HCT116 (cell line): ENCODE results near the gene SOX18. TPM values are rescaled to one million over a fixed set of nuclear protein-coding genes. Genes with fewer than 3 reads are reported as not detected.

Experiments used
- ATAC-seq: fragments of 200-7000 bp; cut with Tn5 transposase; 2 replicates; pipeline ENCODE4 v1.9.1; 2020; ENCODE audit warnings: mild to moderate bottlenecking, moderate library complexity
- BruUV-seq: library from RNA; stranded (reverse); fragments of 400-500 nt; replicated peaks from 2 replicates; lab custom pipeline; 2021; lab: Mats Ljungman, UMichigan
- CTCF ChIA-PET: fragments of 300-600 bp; sonication (Branson Sonifier 250); formaldehyde crosslinking; loops from one replicate; lab custom pipeline; 2021; ENCODE audit warnings: antibody characterized with exemption; lab: Charles Lee
- POLR2A ChIA-PET: fragments of 300-600, 350-600 bp; sonication (Branson Sonifier 250); formaldehyde crosslinking; loops from one replicate; lab custom pipeline; 2021; ENCODE audit warnings: antibody characterized with exemption; lab: Charles Lee
- RAD21 ChIA-PET, 2 experiments: fragments of 300-600 bp; sonication (Branson Sonifier 250); formaldehyde crosslinking; loops; one replicate each; lab custom pipeline; 2023; ENCODE audit warnings: low total read pairs in 2 of 2; ENCODE audit not compliant: uncharacterized antibody in 2 of 2, unreplicated experiment in 2 of 2, low non-redundant PET in 1 of 2; lab: Charles Lee
- DNase-seq: peaks from one replicate; pipeline ENCODE4 v3.0.0-alpha.2; 2010; ENCODE audit warnings: low read depth, low spot score
- H2AFZ ChIP-seq: fragments of 200-600 bp; shearing (Covaris generic), sonication (generic); 2 replicates; pipeline ENCODE4 v1.6.1; 2017; ENCODE audit warnings: low read depth, mixed run types, mixed read lengths, antibody characterized with exemption, low read length; ENCODE audit not compliant: poor library complexity, severe bottlenecking
- H3K27ac ChIP-seq: 2 replicates; pipeline ENCODE4 v1.5.1; 2012; ENCODE audit warnings: low read depth, low read length
- H3K27me3 ChIP-seq: fragments of 200-600 bp; sonication (generic); 2 replicates; pipeline ENCODE4 v1.6.1; 2016; ENCODE audit warnings: mixed run types, low read length, mixed read lengths; ENCODE audit not compliant: insufficient read depth
- H3K36me3 ChIP-seq, 2 experiments: fragments of 200-500 bp in 1 of 2; fragments of 200-600 bp in 1 of 2; sonication (Bioruptor generic) in 1 of 2; sonication (generic) in 1 of 2; 2 replicates each; pipeline versions ENCODE4 v1.5.1 to v1.6.1; 2014 to 2016; ENCODE audit warnings: low read length in 2 of 2, inconsistent platforms in 1 of 2, mixed read lengths in 1 of 2, mixed run types in 1 of 2; ENCODE audit not compliant: insufficient read depth in 2 of 2, control insufficient read depth in 1 of 2
- H3K4me1 ChIP-seq, 2 experiments: fragments of 200-600 bp in 1 of 2; sonication (generic) in 1 of 2; 2 replicates each; pipeline versions ENCODE4 v1.5.1 to v1.6.1; 2012 to 2017; ENCODE audit warnings: low read length in 2 of 2, inconsistent platforms in 1 of 2, mild to moderate bottlenecking in 1 of 2, mixed read lengths in 1 of 2, mixed run types in 1 of 2, moderate library complexity in 1 of 2; ENCODE audit not compliant: insufficient read depth in 2 of 2, control insufficient read depth in 1 of 2
- H3K4me2 ChIP-seq: fragments of 200-600 bp; sonication (generic); 2 replicates; pipeline ENCODE4 v1.6.1; 2017; ENCODE audit warnings: mixed run types, low read length, mixed read lengths
- H3K4me3 ChIP-seq, 2 experiments: fragments of 200-600 bp in 1 of 2; sonication (generic) in 1 of 2; replicated peaks in 1 of 2; 2 replicates each; pipeline ENCODE4 v1.5.1; 2011 to 2016; ENCODE audit warnings: low read length in 2 of 2, control low read depth in 1 of 2, low read depth in 1 of 2, mild to moderate bottlenecking in 1 of 2, mixed read lengths in 1 of 2, mixed run types in 1 of 2
- H3K79me2 ChIP-seq: fragments of 200-600 bp; sonication (generic); 2 replicates; pipeline ENCODE4 v1.6.1; 2017; ENCODE audit warnings: mild to moderate bottlenecking, mixed run types, low read length, moderate library complexity, mixed read lengths; ENCODE audit not compliant: insufficient read depth
- H3K9ac ChIP-seq: fragments of 200-600 bp; sonication (generic); 2 replicates; pipeline ENCODE4 v1.6.1; 2016; ENCODE audit warnings: low read length, mixed read lengths
- H3K9me2 ChIP-seq: fragments of 200-600 bp; sonication (generic), shearing (Covaris generic); 2 replicates; pipeline ENCODE4 v1.6.1; 2017; ENCODE audit warnings: mixed run types, mild to moderate bottlenecking, moderate library complexity; ENCODE audit not compliant: insufficient read depth
- H3K9me3 ChIP-seq, 2 experiments: fragments of 200-500 bp in 1 of 2; fragments of 200-600 bp in 1 of 2; sonication (Bioruptor generic) in 1 of 2; sonication (generic) in 1 of 2; 2 replicates each; pipeline ENCODE4 v1.6.1; 2014 to 2017; ENCODE audit warnings: low read length in 2 of 2, mixed read lengths in 2 of 2, inconsistent platforms in 1 of 2, low read depth in 1 of 2, mild to moderate bottlenecking in 1 of 2, mixed run types in 1 of 2, moderate library complexity in 1 of 2; ENCODE audit not compliant: control insufficient read depth in 1 of 2, insufficient read depth in 1 of 2
- H4K20me1 ChIP-seq: fragments of 200-600 bp; sonication (generic), shearing (Covaris generic); 2 replicates; pipeline ENCODE4 v1.6.1; 2017; ENCODE audit warnings: mixed run types, mild to moderate bottlenecking, moderate library complexity; ENCODE audit not compliant: insufficient read depth
- CBX3 ChIP-seq: IDR thresholded peaks from 2 replicates; pipeline ENCODE4 v1.6.1; 2012; ENCODE audit warnings: low read depth
- CEBPB ChIP-seq: IDR thresholded peaks from 2 replicates; pipeline ENCODE4 v1.6.1; 2012; ENCODE audit warnings: low read depth
- CTCF ChIP-seq, 3 experiments: fragments of 200-600 bp in 1 of 3; sonication (generic) in 1 of 3; IDR thresholded peaks in 2 of 3; conservative IDR thresholded peaks in 1 of 3; 2 replicates each; pipeline ENCODE4 v1.5.1; 2012 to 2017; ENCODE audit warnings: low read depth in 2 of 3, low read length in 2 of 3, antibody characterized with exemption in 1 of 3, borderline replicate concordance in 1 of 3, control low read depth in 1 of 3, mild to moderate bottlenecking in 1 of 3, mixed read lengths in 1 of 3, mixed run types in 1 of 3, moderate library complexity in 1 of 3; ENCODE audit not compliant: insufficient read depth in 1 of 3
- EGR1 ChIP-seq: IDR thresholded peaks from 2 replicates; pipeline ENCODE4 v1.6.1; 2012; ENCODE audit warnings: low read depth
- EZH2 ChIP-seq: fragments of 200-600 bp; sonication (generic); IDR thresholded peaks from 2 replicates; pipeline ENCODE4 v1.6.1; 2017; ENCODE audit warnings: antibody characterized with exemption, mixed run types
- FOSL1 ChIP-seq: IDR thresholded peaks from 2 replicates; pipeline ENCODE4 v1.6.1; 2012; ENCODE audit warnings: low read depth
- JUND ChIP-seq: IDR thresholded peaks from 2 replicates; pipeline ENCODE4 v1.6.1; 2012
- POLR2AphosphoS5 ChIP-seq: IDR thresholded peaks from 2 replicates; pipeline ENCODE4 v1.6.1; 2011; ENCODE audit warnings: mild to moderate bottlenecking, low read depth, low read length, moderate library complexity
- RAD21 ChIP-seq: IDR thresholded peaks from 2 replicates; pipeline ENCODE4 v1.6.1; 2012; ENCODE audit warnings: low read depth, mild to moderate bottlenecking
- SIN3A ChIP-seq: IDR thresholded peaks from 2 replicates; pipeline ENCODE4 v1.6.1; 2012; ENCODE audit warnings: low read depth
- SP1 ChIP-seq: IDR thresholded peaks from 2 replicates; pipeline ENCODE4 v1.6.1; 2012; ENCODE audit warnings: low read depth
- SRF ChIP-seq: IDR thresholded peaks from 2 replicates; pipeline ENCODE4 v1.6.1; 2012; ENCODE audit warnings: low read depth
- YY1 ChIP-seq: IDR thresholded peaks from 2 replicates; pipeline ENCODE4 v1.6.1; 2011; ENCODE audit warnings: low read length, low read depth, moderate library complexity, mild to moderate bottlenecking; ENCODE audit not compliant: insufficient replicate concordance; ENCODE audit errors: extremely low read depth
- ZFX ChIP-seq: fragments of 450-650 bp; IDR thresholded peaks from 2 replicates; pipeline ENCODE4 v1.6.1; 2017
- ZNF274 ChIP-seq: fragments of 200-500 bp; sonication (Bioruptor generic); IDR thresholded peaks from 2 replicates; pipeline ENCODE4 v1.6.1; 2014; ENCODE audit warnings: mild to moderate bottlenecking, low read depth, low read length, inconsistent platforms
- intact Hi-C: fragments of 100-400 bp; cut with micrococcal nuclease; formaldehyde crosslinking; loops from 2 replicates; pipeline ENCODE4 v1.10.0; 2022
- total RNA-seq: library from RNA; stranded (reverse); gene quantifications from one replicate; pipeline ENCODE4 v1.2.1, GENCODE V29; 2021; ENCODE audit not compliant: unreplicated experiment
- TF ChIP-seq, protein P1 (sequence below): IDR thresholded peaks from 2 replicates; pipeline ENCODE4 v1.6.1; 2011; ENCODE audit warnings: mild to moderate bottlenecking, low read length, moderate library complexity; ENCODE audit not compliant: insufficient replicate concordance; ENCODE audit errors: extremely low read depth
- TF ChIP-seq, protein P2 (sequence below): IDR thresholded peaks from 2 replicates; pipeline ENCODE4 v1.6.1; 2012
- TF ChIP-seq, protein P3 (sequence below): IDR thresholded peaks from 2 replicates; pipeline ENCODE4 v1.6.1; 2012

The SOX18 gene
- total RNA-seq, 1 experiment from 2014 or later: 3.3 TPM

DNA sequence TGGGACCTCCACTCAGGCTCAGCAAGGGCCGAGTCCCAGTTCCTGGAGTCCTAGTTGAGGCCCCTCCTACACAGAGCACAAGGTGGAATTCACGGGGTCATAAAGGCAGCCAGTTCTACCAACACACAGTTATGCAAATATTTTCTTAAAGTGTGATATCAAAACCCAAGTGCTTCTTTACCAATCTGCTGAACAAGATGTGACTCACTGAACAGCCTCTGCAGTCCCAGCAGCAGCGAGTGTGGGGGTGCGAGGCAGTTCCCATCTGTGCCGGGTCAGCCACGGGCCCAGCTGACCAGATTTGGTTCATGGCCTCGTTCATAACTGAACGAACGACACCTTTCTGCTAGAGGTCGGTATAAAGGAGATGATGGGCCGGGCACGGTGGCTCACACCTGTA, 9.1 kb upstream of the SOX18 start:
- Histone ChIP-seq H3K4me3 (no peak overlapping the region), H3K79me2 (no peaks in the 10 kb centered on the region), H3K9me3 (no peaks in the 10 kb centered on the region), H4K20me1 (no peaks in the 10 kb centered on the region), H3K4me2 (no peak overlapping the region), H2AFZ (no peak overlapping the region), H3K36me3 (no peaks in the 10 kb centered on the region), H3K4me1 (peaks cover 12 to 45% of the 10 kb centered on the region in 2 experiments; a peak in 3 of 4 replicates), H3K9ac (no peak overlapping the region), H3K27me3 (no peaks in the 10 kb centered on the region), H3K9me2 (no peaks in the 10 kb centered on the region), H3K27ac (no peak overlapping the region)
- ChIA-PET RAD21 (no interaction called here), CTCF (interaction anchor here (1.4 kb wide), 1 partner anchor 521 kb away, joined by 8 read pairs; the partner anchor contains the start of gene PTK6), POLR2A (no interaction called here)
- no peak for ATAC-seq
- intact Hi-C loops: loop anchor here (10.0 kb wide), 1 partner anchor 354 kb away; the partner anchor contains the start of genes ARFRP1 and ZGPAT
- TF ChIP-seq SIN3A: no peak
- no peak for TF ChIP-seq CEBPB
- TF ChIP-seq EZH2: no peak
- TF ChIP-seq, protein P1, sequence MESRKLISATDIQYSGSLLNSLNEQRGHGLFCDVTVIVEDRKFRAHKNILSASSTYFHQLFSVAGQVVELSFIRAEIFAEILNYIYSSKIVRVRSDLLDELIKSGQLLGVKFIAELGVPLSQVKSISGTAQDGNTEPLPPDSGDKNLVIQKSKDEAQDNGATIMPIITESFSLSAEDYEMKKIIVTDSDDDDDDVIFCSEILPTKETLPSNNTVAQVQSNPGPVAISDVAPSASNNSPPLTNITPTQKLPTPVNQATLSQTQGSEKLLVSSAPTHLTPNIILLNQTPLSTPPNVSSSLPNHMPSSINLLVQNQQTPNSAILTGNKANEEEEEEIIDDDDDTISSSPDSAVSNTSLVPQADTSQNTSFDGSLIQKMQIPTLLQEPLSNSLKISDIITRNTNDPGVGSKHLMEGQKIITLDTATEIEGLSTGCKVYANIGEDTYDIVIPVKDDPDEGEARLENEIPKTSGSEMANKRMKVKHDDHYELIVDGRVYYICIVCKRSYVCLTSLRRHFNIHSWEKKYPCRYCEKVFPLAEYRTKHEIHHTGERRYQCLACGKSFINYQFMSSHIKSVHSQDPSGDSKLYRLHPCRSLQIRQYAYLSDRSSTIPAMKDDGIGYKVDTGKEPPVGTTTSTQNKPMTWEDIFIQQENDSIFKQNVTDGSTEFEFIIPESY: no peak
- no peak for TF ChIP-seq SRF
- no peak for TF ChIP-seq ZNF274
- TF ChIP-seq, protein P2, sequence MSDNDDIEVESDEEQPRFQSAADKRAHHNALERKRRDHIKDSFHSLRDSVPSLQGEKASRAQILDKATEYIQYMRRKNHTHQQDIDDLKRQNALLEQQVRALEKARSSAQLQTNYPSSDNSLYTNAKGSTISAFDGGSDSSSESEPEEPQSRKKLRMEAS: no peak
- no peak for TF ChIP-seq POLR2AphosphoS5
- TF ChIP-seq, protein P3, sequence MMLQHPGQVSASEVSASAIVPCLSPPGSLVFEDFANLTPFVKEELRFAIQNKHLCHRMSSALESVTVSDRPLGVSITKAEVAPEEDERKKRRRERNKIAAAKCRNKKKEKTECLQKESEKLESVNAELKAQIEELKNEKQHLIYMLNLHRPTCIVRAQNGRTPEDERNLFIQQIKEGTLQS: no peak
- no peak for TF ChIP-seq CBX3
- TF ChIP-seq ZFX: no peak
- TF ChIP-seq RAD21: no peak
- TF ChIP-seq SP1: no peak
- TF ChIP-seq JUND: no peak
- no peak for TF ChIP-seq FOSL1
- TF ChIP-seq YY1: no peak
- no peak for TF ChIP-seq CTCF (IDR thresholded peaks at IDR 0.05 in 2 of 3, conservative IDR thresholded peaks at IDR 0.05 in 1 of 3; ENCODE audit: borderline replicate concordance in 1 of 3, insufficient read depth in 1 of 3, low read depth in 2 of 3, low read length in 2 of 3)
- no peak for TF ChIP-seq EGR1
- DNase-seq: no peak
- BruUV-seq: no TSS peak
